GM10847 (cell line): Measurements from ENCODE around the gene ZG16.

Experiments used
- POLR2A ChIP-seq: IDR thresholded peaks from 2 replicates; pipeline ENCODE4 v1.6.1; 2011; ENCODE audit not compliant: insufficient read length; ENCODE audit errors: extremely low read depth

The ZG16 gene

GRCh38 chr16:29747947-29748759, 29.9 kb upstream of the ZG16 start:
- no peak for TF ChIP-seq POLR2A

- TF ChIP-seq POLR2A: no peak
These were observed 24.5 kb upstream of the ZG16 start for GRCh38 chr16:29753516-29753915.

- TF ChIP-seq POLR2A: no peak
These were observed 21.4 kb upstream of the ZG16 start for GRCh38 chr16:29756654-29757053.

- no peak for TF ChIP-seq POLR2A
These were observed 20.0 kb upstream of the ZG16 start for GRCh38 chr16:29757950-29758466.

- TF ChIP-seq POLR2A: no peak
These were observed 17.3 kb upstream of the ZG16 start for GRCh38 chr16:29760567-29761279.

GRCh38 chr16:29761882-29762281, 16.2 kb upstream of the ZG16 start:
- no peak for TF ChIP-seq POLR2A

- TF ChIP-seq POLR2A: no peak
These were observed 14.7 kb upstream of the ZG16 start for GRCh38 chr16:29763326-29763725.

- no peak for TF ChIP-seq POLR2A
These were observed 12.7 kb upstream of the ZG16 start for GRCh38 chr16:29765167-29766032.

- no peak for TF ChIP-seq POLR2A
These were observed 11.5 kb upstream of the ZG16 start for GRCh38 chr16:29766571-29766970.

- no peak for TF ChIP-seq POLR2A
These were observed 11.0 kb upstream of the ZG16 start for GRCh38 chr16:29767062-29767461.

GRCh38 chr16:29769507-29769906, 8.5 kb upstream of the ZG16 start:
- no peak for TF ChIP-seq POLR2A

- no peak for TF ChIP-seq POLR2A
These were observed 7.7 kb upstream of the ZG16 start for GRCh38 chr16:29770250-29770929.

GRCh38 chr16:29774730-29775129, 3.3 kb upstream of the ZG16 start:
- no peak for TF ChIP-seq POLR2A

- TF ChIP-seq POLR2A: no peak
These were observed 2.2 kb upstream of the ZG16 start for GRCh38 chr16:29775742-29776408.

- no peak for TF ChIP-seq POLR2A
These were observed 1.4 kb downstream of the ZG16 start for GRCh38 chr16:29779474-29779873.

- no peak for TF ChIP-seq POLR2A
These were observed 6.1 kb downstream of the ZG16 start for GRCh38 chr16:29784157-29784556.
